Sigmoid colon (tissue), 7 donors: ENCODE measurements around the gene TPCN2. TPM values are rescaled to one million over a fixed set of nuclear protein-coding genes. Genes with fewer than 3 reads are reported as not detected.

Source experiments
- DNase-seq: peaks from one replicate; pipeline ENCODE4 v3.0.0-alpha.2; 2019
- H3K27ac ChIP-seq, 4 donors: fragments of 200-600 bp; sonication (generic); one replicate each; pipeline ENCODE4 v1.5.1; 2016 to 2019; ENCODE audit warnings: mild to moderate bottlenecking in 1 of 4
- H3K27me3 ChIP-seq, 3 donors: fragments of 200-600 bp; sonication (generic); one replicate each; pipeline ENCODE4 v1.5.1; 2019; ENCODE audit warnings: mild to moderate bottlenecking in 1 of 3
- H3K36me3 ChIP-seq, 4 donors: fragments of 200-600 bp; sonication (generic); one replicate each; pipeline ENCODE4 v1.5.1; 2016 to 2019
- H3K4me1 ChIP-seq, 4 donors: fragments of 200-600 bp; sonication (generic); one replicate each; pipeline ENCODE4 v1.5.1; 2017 to 2019
- H3K4me3 ChIP-seq, 4 donors: fragments of 200-600 bp; sonication (generic); one replicate each; pipeline ENCODE4 v1.5.1; 2017 to 2019; ENCODE audit warnings: mild to moderate bottlenecking in 2 of 4, moderate library complexity in 1 of 4
- H3K9me3 ChIP-seq, 4 donors: fragments of 200-600 bp in 3 of 4; sonication (generic) in 3 of 4; one replicate each; pipeline versions ENCODE4 v1.5.1 to v1.6.1; 2013 to 2019
- EP300 ChIP-seq, 4 donors: sonication (generic); formaldehyde crosslinking; IDR thresholded peaks; one replicate each; pipeline ENCODE4 v1.6.1; 2017; ENCODE audit warnings: antibody characterized with exemption in 4 of 4
- POLR2A ChIP-seq, 2 donors: fragments of 450-650 bp; IDR thresholded peaks; one replicate each; pipeline ENCODE4 v1.6.1; 2016; ENCODE audit warnings: antibody characterized with exemption in 2 of 2, mild to moderate bottlenecking in 2 of 2, moderate library complexity in 2 of 2
- POLR2AphosphoS5 ChIP-seq, 4 donors: sonication (generic); formaldehyde crosslinking; IDR thresholded peaks; one replicate each; pipeline ENCODE4 v1.6.1; 2017; ENCODE audit warnings: antibody characterized with exemption in 4 of 4
- WGBS, 2 donors: extraction: QIAGEN DNeasy Blood & Tissue Kit; methylation state at CpG; one replicate each; pipeline ENCODE4 v1.1.7; 2013; 5-methylcytosine and 5-hydroxymethylcytosine counted together
- intact Hi-C: fragments of 100-400 bp; cut with DNase I; formaldehyde crosslinking; loops from one replicate; pipeline ENCODE4 v1.15.1; 2023
- polyA plus RNA-seq, 3 donors: library from polyadenylated mRNA; stranded (reverse); fragments of 200-250 nt; gene quantifications; one replicate each; pipeline ENCODE4 v1.2.3, GENCODE V29; 2013
- total RNA-seq, 4 donors: library from RNA; depleted of rRNA; stranded (reverse); fragments of >200 nt; gene quantifications; one replicate each; pipeline ENCODE4 v1.1.0, GENCODE V29; 2016
- TF ChIP-seq, protein P1 (sequence below), 4 experiments: fragments of 450-650 bp in 3 of 4; fragments of 200-600 bp in 1 of 4; IDR thresholded peaks; one replicate each; pipeline ENCODE4 v1.5.1; 2016 to 2019; ENCODE audit warnings: antibody characterized with exemption in 4 of 4, mild to moderate bottlenecking in 3 of 4, moderate library complexity in 2 of 4
- donor health status: healthy with polysubstance abuse.
- donor health status: Bipolar disorder and iron deficiency.
- donor health status: healthy.

TPCN2 gene
- total and polyA plus RNA-seq, 7 donors, result 1.6 to 43.5 (median 17.5) TPM

DNA sequence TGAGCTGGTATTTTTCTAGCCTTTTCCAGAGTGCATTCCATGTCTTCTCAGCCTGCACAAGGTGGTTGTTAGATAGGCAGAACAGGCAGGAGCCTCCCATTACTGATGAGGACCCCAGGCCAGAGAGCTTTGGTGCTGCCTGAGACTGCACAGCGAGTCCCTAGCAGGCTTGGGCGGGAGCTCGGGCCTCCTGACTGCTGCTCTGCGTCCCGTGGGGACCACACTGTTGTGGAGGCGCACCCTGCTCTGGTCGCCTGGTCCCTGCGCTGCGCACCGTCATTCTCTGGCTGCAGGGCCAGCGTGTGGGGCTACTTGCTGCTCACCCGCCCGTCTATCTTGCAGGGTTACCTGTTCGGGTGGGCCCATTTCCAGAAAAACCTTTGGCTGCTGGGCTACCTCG is 8.5 kb downstream of the TPCN2 start:
- no peak overlapping the region for H3K27ac ChIP-seq
- WGBS, 2 donors, result 95 to 96% methylated on average over 15 of the region's 15 CpGs

DNA sequence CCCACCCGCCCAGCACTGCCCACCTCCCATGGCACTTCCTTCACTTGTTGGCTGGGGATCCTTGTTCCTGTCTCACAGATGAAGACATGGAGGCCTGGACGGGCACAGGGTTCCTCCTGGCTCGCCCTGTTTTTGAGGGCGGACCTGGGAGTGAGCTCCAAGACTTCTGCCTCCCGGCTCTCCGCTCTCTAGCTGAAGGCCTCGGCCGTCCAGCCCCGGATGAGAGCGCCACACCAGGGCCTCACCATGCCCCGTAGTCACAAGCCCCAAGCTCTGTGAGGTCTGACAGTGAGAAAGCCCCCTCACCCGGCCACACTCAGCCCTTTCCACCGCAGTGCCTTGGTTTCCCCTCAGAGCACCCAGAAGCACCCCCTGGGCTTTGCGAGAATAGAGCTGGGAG is 9.1 kb downstream of the TPCN2 start:
- no peaks in the 10 kb centered on the region for H3K9me3 ChIP-seq
- H3K4me3 ChIP-seq, result no peak overlapping the region
- no peak for TF ChIP-seq POLR2A (IDR thresholded peaks at IDR 0.05)
- TF ChIP-seq POLR2AphosphoS5 (IDR thresholded peaks at IDR 0.05), result no peak
- TF ChIP-seq, protein P1, sequence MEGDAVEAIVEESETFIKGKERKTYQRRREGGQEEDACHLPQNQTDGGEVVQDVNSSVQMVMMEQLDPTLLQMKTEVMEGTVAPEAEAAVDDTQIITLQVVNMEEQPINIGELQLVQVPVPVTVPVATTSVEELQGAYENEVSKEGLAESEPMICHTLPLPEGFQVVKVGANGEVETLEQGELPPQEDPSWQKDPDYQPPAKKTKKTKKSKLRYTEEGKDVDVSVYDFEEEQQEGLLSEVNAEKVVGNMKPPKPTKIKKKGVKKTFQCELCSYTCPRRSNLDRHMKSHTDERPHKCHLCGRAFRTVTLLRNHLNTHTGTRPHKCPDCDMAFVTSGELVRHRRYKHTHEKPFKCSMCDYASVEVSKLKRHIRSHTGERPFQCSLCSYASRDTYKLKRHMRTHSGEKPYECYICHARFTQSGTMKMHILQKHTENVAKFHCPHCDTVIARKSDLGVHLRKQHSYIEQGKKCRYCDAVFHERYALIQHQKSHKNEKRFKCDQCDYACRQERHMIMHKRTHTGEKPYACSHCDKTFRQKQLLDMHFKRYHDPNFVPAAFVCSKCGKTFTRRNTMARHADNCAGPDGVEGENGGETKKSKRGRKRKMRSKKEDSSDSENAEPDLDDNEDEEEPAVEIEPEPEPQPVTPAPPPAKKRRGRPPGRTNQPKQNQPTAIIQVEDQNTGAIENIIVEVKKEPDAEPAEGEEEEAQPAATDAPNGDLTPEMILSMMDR (IDR thresholded peaks at IDR 0.05), result no peak
- TF ChIP-seq EP300 (IDR thresholded peaks at IDR 0.05), result no peak
- intact Hi-C loops, result no loop called here
- DNase-seq, result no peak
- WGBS, 2 donors, result 88 to 90% methylated on average over 14 of the region's 14 CpGs
- peaks cover 0 to 56% (median 34%) of the 10 kb centered on the region in 4 donors for H3K4me1 ChIP-seq
- no peaks in the 10 kb centered on the region for H3K27me3 ChIP-seq
- H3K36me3 ChIP-seq, result peaks cover 21 to 65% (median 50%) of the 10 kb centered on the region in 4 donors
- no peak overlapping the region for H3K27ac ChIP-seq

More for the DNA sequence above, 8.5 kb downstream of the TPCN2 start:
- Histone ChIP-seq H3K9me3 (no peaks in the 10 kb centered on the region), H3K4me1 (peaks cover 0 to 62% (median 39%) of the 10 kb centered on the region in 4 donors), H3K4me3 (no peak overlapping the region), H3K27me3 (no peaks in the 10 kb centered on the region), H3K36me3 (peaks cover 17 to 60% (median 47%) of the 10 kb centered on the region in 4 donors)
- intact Hi-C loops, result no loop called here
- no peak for DNase-seq
- no peak for TF ChIP-seq POLR2AphosphoS5 (IDR thresholded peaks at IDR 0.05)
- no peak for TF ChIP-seq POLR2A (IDR thresholded peaks at IDR 0.05)
- TF ChIP-seq, protein P1 (IDR thresholded peaks at IDR 0.05), result no peak
- no peak for TF ChIP-seq EP300 (IDR thresholded peaks at IDR 0.05)

GRCh38 chr11:69058511-69059270 is 10.0 kb downstream of the TPCN2 start:
- no peaks in the 10 kb centered on the region for H3K9me3 ChIP-seq
- no peak overlapping the region for H3K4me3 ChIP-seq
- H3K27ac ChIP-seq, result no peak overlapping the region
- TF ChIP-seq, protein P1 (IDR thresholded peaks at IDR 0.05), result no peak
- TF ChIP-seq POLR2A (IDR thresholded peaks at IDR 0.05), result no peak
- TF ChIP-seq POLR2AphosphoS5 (IDR thresholded peaks at IDR 0.05), result no peak
- WGBS, 2 donors, result 86 to 94% methylated on average over 23 of the region's 23 CpGs
- peaks cover 30 to 74% (median 59%) of the 10 kb centered on the region in 4 donors for H3K36me3 ChIP-seq
- H3K27me3 ChIP-seq, result no peaks in the 10 kb centered on the region
- no peak for DNase-seq
- intact Hi-C loops, result no loop called here
- peaks cover 0 to 47% (median 27%) of the 10 kb centered on the region in 4 donors for H3K4me1 ChIP-seq

- WGBS, 2 donors, result 97% methylated on average over 7 of the region's 7 CpGs
- Histone ChIP-seq H3K4me1 (peaks cover 0 to 48% (median 28%) of the 10 kb centered on the region in 4 donors), H3K27me3 (no peaks in the 10 kb centered on the region), H3K9me3 (no peaks in the 10 kb centered on the region), H3K36me3 (peaks cover 33 to 75% (median 61%) of the 10 kb centered on the region in 4 donors), H3K27ac (no peak overlapping the region), H3K4me3 (no peak overlapping the region)
- TF ChIP-seq EP300 (IDR thresholded peaks at IDR 0.05) (no peak), POLR2A (IDR thresholded peaks at IDR 0.05) (no peak), POLR2AphosphoS5 (IDR thresholded peaks at IDR 0.05) (no peak)
- TF ChIP-seq, protein P1 (IDR thresholded peaks at IDR 0.05), result no peak
- DNase-seq, result no peak
- intact Hi-C loops, result no loop called here
Observed at GRCh38 chr11:69059429-69059828, 10.7 kb downstream of the TPCN2 start.
